ENCODE data around the gene ERBB4.

GRCh38 chr2:212299943-212300342 lies 238.7 kb downstream of the ERBB4 start:
- no peak for TF ChIP-seq CTCF (IDR thresholded peaks at IDR 0.05)
- no peak for TF ChIP-seq POLR2A (IDR thresholded peaks at IDR 0.05)
- no peak for TF ChIP-seq POLR2AphosphoS5 (IDR thresholded peaks at IDR 0.05)
- TF ChIP-seq EP300 (IDR thresholded peaks at IDR 0.05), result no peak
